ENCODE measurements around the gene SPI1. TPM values are rescaled to one million over a fixed set of nuclear protein-coding genes. Genes with fewer than 3 reads are reported as not detected.
"Not testable (repeated sequence)": the region's sequence is repeated elsewhere in the genome, so short reads cannot be mapped to it uniquely, and the experiment has no call there.

SPI1 gene
- total RNA-seq, 1 experiment from 2014 or later: not detected

- DNase-seq (ENCODE audit: low read depth, low spot score): no peak
- in situ Hi-C loops (cut with HindIII; ENCODE audit: low pct_unique_long_range_greater_than_20kb, low sequenced_read_pairs): no loop called here
These were observed 42.6 kb downstream of the SPI1 start for GRCh38 chr11:47335733-47336132.

- in situ Hi-C loops (cut with HindIII; ENCODE audit: low pct_unique_long_range_greater_than_20kb, low sequenced_read_pairs); DNase-seq (ENCODE audit: low read depth, low spot score): not testable (repeated sequence)
These were observed 43.5 kb downstream of the SPI1 start for GRCh38 chr11:47334699-47335411.

- in situ Hi-C loops (cut with HindIII; ENCODE audit: low pct_unique_long_range_greater_than_20kb, low sequenced_read_pairs): no loop called here
- no peak for DNase-seq (ENCODE audit: low read depth, low spot score)
These were observed 44.4 kb downstream of the SPI1 start for GRCh38 chr11:47333886-47334443.

- no peak for DNase-seq (ENCODE audit: low read depth, low spot score)
- in situ Hi-C loops (cut with HindIII; ENCODE audit: low pct_unique_long_range_greater_than_20kb, low sequenced_read_pairs): no loop called here
These were observed 44.9 kb downstream of the SPI1 start for GRCh38 chr11:47333526-47333845.

GRCh38 chr11:47332791-47333525, 45.4 kb downstream of the SPI1 start:
- no peak for DNase-seq (ENCODE audit: low read depth, low spot score)
- in situ Hi-C loops (cut with HindIII; ENCODE audit: low pct_unique_long_range_greater_than_20kb, low sequenced_read_pairs): no loop called here

GRCh38 chr11:47332303-47332711, 46.0 kb downstream of the SPI1 start:
- in situ Hi-C loops (cut with HindIII; ENCODE audit: low pct_unique_long_range_greater_than_20kb, low sequenced_read_pairs): no loop called here
- DNase-seq (ENCODE audit: low read depth, low spot score): no peak

GRCh38 chr11:47331454-47332302, 46.7 kb downstream of the SPI1 start:
- DNase-seq (ENCODE audit: low read depth, low spot score): no peak
- in situ Hi-C loops (cut with HindIII; ENCODE audit: low pct_unique_long_range_greater_than_20kb, low sequenced_read_pairs): no loop called here

GRCh38 chr11:47329987-47330931, 48.1 kb downstream of the SPI1 start:
- DNase-seq (ENCODE audit: low read depth, low spot score): no peak
- in situ Hi-C loops (cut with HindIII; ENCODE audit: low pct_unique_long_range_greater_than_20kb, low sequenced_read_pairs): no loop called here

- DNase-seq (ENCODE audit: low read depth, low spot score): no peak
- in situ Hi-C loops (cut with HindIII; ENCODE audit: low pct_unique_long_range_greater_than_20kb, low sequenced_read_pairs): no loop called here
These were observed 48.8 kb downstream of the SPI1 start for GRCh38 chr11:47329431-47329986.

GRCh38 chr11:47328449-47329390, 49.6 kb downstream of the SPI1 start:
- DNase-seq (ENCODE audit: low read depth, low spot score): no peak
- in situ Hi-C loops (cut with HindIII; ENCODE audit: low pct_unique_long_range_greater_than_20kb, low sequenced_read_pairs): no loop called here

GRCh38 chr11:47327949-47328348, 50.4 kb downstream of the SPI1 start:
- no peak for DNase-seq (ENCODE audit: low read depth, low spot score)

GRCh38 chr11:47327025-47327424, 51.3 kb downstream of the SPI1 start:
- in situ Hi-C loops (cut with HindIII; ENCODE audit: low pct_unique_long_range_greater_than_20kb, low sequenced_read_pairs): no loop called here
- DNase-seq (ENCODE audit: low read depth, low spot score): no peak

More at GRCh38 chr11:47327949-47328348, 50.4 kb downstream of the SPI1 start:
- in situ Hi-C loops (cut with HindIII; ENCODE audit: low pct_unique_long_range_greater_than_20kb, low sequenced_read_pairs): no loop called here

- DNase-seq (ENCODE audit: low read depth, low spot score): no peak
- in situ Hi-C loops (cut with HindIII; ENCODE audit: low pct_unique_long_range_greater_than_20kb, low sequenced_read_pairs): no loop called here
These were observed 52.1 kb downstream of the SPI1 start for GRCh38 chr11:47326198-47326597.

- in situ Hi-C loops (cut with HindIII; ENCODE audit: low pct_unique_long_range_greater_than_20kb, low sequenced_read_pairs): no loop called here
- DNase-seq (ENCODE audit: low read depth, low spot score): no peak
These were observed 52.9 kb downstream of the SPI1 start for GRCh38 chr11:47325271-47326041.

GRCh38 chr11:47324520-47324919, 53.8 kb downstream of the SPI1 start:
- in situ Hi-C loops (cut with HindIII; ENCODE audit: low pct_unique_long_range_greater_than_20kb, low sequenced_read_pairs): no loop called here
- DNase-seq (ENCODE audit: low read depth, low spot score): no peak
